COR-L47 (cell line): ENCODE measurements around the gene PITPNC1.
"Not testable (repeated sequence)": the region's sequence is repeated elsewhere in the genome, so short reads cannot be mapped to it uniquely, and the experiment has no call there.

Experiments
- DNase-seq: peaks from one replicate; lab custom pipeline; 2025; lab: John Stamatoyannopoulos, UW

PITPNC1 gene

DNA sequence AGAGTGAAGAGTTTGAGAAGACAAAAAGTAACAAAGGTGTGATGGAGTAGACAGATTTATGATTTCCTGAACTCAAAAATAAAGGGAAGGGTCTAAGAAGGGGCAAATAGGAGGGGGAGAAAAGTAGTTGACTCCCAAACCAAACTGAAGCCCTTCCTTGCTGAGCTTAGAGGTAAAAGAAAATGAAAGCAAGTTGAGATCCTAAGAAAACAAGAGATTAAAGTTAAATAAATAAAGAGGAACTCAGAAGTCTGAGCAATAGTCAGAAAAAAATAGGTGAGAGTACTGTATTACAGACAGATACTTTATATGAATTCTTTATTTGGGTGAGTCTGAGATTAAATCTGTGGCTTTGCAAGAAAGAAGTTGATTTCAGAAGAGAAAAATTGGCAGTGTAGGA lies 7.4 kb upstream of the PITPNC1 start:
- DNase-seq: no peak

DNA sequence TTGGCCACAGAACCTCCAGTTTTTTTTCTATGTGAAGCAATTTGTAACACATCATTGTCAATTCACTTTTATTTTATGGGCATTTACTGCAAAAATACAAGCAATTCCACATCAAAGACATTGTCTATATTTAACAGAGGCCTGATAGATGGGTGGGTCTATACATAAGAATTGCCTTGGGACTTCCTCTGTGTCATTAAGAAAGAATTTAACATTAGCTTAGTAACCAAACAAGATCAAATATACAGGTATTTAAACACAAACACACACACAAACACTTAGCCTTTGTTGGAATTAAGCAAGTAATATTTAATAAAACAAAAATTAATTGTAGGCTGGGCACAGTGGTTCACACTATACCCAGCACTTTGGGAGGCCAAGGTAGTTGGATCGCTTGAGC lies 4.3 kb upstream of the PITPNC1 start:
- no peak for DNase-seq

DNA sequence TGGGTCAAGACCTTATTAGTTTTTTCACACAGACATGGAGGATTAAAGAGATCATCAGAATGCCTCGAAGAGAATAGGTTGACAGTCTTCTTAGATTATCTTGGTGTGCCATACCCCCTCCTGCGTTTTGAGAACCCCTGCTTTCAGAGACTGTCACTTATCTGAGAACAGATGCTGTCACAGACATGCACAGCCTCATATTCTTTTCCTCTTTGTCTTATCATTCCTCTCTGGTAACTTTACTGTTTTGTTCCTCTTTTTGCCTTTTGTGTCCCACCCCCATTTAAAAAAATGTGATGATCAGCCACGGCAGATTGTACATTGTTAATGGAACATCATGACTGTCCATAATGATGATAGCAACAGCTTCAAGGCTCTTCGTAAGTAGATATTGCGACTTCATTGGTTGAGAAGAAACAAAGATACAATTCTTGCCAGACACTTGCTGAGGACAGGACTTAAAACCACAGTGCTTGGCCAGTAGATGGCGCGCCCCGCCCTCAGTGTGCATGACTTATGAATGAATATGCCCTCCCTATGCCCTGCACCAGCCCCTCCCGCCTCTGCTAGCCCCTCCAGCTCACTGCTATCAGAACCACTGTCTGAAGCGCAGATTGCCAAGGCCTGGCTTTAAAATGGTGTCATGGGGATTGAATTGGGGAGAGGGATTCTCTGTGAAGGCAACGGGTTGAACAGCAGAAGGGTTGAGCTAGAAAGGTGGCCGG lies 2.6 kb upstream of the PITPNC1 start:
- DNase-seq: peak; percentile 82

GRCh38 chr17:67375054-67375427 lies 2.0 kb upstream of the PITPNC1 start:
- DNase-seq: no peak

- DNase-seq: no peak
Observed at GRCh38 chr17:67375716-67376115, 1.4 kb upstream of the PITPNC1 start.

GRCh38 chr17:67376415-67376736 lies 705 bp upstream of the PITPNC1 start:
- no peak for DNase-seq

GRCh38 chr17:67377488-67378453 lies 690 bp downstream of the PITPNC1 start:
- DNase-seq: peak; percentile 26

DNA sequence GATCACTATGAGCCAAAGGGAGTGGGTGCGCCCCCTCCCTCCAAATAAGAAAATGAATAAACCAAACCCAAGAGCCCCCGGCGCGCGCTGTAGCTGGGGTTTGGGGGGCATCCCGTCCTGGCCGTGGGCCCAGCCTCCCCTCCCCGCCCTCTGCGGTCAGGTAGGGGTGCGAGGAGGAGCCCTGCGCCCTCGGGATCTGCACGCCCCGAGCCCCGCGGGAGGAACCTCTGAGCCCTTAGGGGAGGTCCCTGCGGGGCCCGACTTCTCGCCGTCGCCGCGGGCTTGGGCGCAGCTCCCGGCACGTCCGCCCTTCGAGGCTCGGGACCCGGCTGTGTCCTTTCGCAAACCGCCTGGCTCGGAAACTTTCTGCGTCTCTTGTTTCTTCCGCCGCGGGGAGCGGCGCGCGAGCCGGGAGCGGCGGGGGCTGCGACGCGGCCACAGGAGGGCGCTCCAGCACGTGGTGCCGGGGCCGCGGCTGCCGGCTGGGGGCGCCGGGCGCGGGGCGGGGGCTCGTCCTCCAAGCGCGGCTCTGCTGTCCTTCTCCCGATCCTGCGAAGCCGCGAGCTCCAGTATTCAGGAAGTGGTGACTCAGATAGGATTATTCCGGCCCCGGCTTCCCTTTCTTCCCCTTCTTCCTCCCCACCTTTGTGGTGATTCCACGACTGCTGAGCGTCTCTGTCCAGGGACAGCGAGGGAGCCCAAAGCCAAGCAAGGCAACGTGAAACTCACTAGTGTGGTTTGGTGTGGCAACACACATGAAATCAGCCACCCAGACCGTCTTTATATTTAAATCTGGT lies 1.6 kb downstream of the PITPNC1 start:
- DNase-seq: peak; percentile 63

DNA sequence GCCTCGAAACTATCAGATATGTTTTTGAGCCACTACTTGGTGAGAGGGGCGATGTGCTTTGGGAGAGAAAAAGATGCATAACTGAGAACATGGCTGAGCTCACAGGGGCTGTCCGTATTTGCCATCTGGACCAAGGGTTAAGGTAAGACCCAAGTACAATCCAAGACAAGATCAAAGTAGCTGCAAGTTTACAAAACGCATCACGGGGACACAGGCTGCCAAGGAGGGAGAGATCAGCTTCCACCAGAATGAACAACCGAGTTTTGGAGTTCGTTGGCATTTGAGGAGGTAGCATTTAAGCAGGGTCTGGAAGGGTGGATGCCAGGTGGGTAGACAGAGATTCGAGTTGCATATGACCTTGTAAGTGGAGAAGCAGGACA lies 2.2 kb downstream of the PITPNC1 start:
- DNase-seq: no peak

DNA sequence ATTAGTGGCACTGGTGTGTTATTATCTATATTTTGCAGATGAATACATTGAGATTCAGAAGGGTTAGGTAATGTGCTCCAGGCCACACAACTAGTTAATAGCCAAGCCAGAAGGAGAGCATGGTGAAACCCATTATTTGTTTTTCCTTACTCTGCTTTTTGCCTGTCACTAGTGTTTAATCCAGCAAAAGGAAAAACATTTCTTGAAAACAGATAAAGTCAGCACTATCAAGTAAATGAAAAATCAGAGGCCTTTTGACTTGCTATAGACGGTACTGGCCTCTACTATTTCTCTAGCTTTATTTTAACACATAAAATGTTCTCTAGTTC lies 4.8 kb downstream of the PITPNC1 start:
- no peak for DNase-seq

- no peak for DNase-seq
Observed at GRCh38 chr17:67385122-67385988, 8.3 kb downstream of the PITPNC1 start.

DNA sequence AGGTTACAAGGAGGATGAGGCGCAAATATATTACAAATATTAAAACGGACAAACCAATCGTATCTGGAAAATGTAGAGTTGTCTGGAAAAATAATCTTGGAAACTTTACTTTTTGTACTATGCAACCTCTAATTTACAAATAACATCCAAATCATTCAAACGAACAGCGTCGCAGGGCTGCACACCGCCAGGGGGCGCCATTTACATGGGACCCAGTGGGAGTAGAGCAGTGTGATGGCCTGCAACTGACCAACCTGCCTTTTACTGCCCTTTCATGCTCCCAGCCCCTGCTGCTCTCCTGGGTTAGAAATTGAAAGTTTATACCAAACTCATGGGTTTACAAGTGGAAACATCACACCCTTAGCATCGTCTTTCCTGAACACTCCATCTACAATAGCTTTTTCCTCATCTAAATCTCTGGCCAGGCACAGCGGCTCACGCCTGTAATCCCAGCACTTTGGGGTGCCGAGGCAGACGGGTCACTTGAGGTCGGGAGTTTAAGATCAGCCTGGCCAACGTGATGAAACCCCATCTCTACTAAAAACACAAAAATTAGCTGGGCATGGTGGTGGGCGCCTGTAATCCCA lies 10.0 kb downstream of the PITPNC1 start:
- DNase-seq: peak; percentile 22

- not testable (repeated sequence) for DNase-seq
Observed at GRCh38 chr17:67388536-67388935, 11.5 kb downstream of the PITPNC1 start.

- DNase-seq: no peak
Observed at GRCh38 chr17:67388986-67389385, 11.9 kb downstream of the PITPNC1 start.

- DNase-seq: no peak
Observed at GRCh38 chr17:67390006-67390645, 13.0 kb downstream of the PITPNC1 start.

- peak; percentile 6 for DNase-seq
Observed at GRCh38 chr17:67390646-67391361, 13.7 kb downstream of the PITPNC1 start.

- DNase-seq: no peak
Observed at GRCh38 chr17:67392111-67392510, 15.0 kb downstream of the PITPNC1 start.

GRCh38 chr17:67393809-67394397 lies 16.8 kb downstream of the PITPNC1 start:
- no peak for DNase-seq

- DNase-seq: no peak
Observed at GRCh38 chr17:67399676-67400075, 22.6 kb downstream of the PITPNC1 start.

DNA sequence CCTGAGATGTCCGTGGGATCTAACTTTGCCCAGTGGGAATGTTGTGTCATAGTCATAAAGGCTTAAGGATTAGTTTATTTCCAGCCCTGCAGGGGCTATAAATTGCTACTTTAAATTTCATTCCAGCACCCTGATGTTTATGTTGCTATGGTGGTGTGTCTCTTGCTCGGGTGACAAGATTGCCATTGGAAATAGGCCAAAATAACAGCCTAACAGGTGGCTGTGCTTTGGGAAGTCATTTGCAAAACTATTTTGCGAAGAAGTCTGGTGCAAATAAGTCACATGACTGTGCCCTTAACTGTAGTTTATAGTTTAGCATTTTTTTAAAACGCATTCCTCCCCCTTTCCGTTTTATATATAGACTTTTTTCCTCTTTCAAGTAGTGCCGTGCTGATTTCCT lies 23.1 kb downstream of the PITPNC1 start:
- peak; percentile 1 for DNase-seq
